Colonic mucosa (tissue), 4 donors: ENCODE data around the gene FHIT. TPM values are rescaled to one million over a fixed set of nuclear protein-coding genes. Genes with fewer than 3 reads are reported as not detected.

Experiments
- DNase-seq: peaks from one replicate; pipeline ENCODE4 v3.0.0-alpha.2; 2020
- H3K27ac ChIP-seq: fragments of 200-600 bp; one replicate; pipeline ENCODE4 v1.8.0; 2021
- H3K27me3 ChIP-seq: fragments of 200-600 bp; one replicate; pipeline ENCODE4 v1.8.0; 2021
- H3K36me3 ChIP-seq: fragments of 200-600 bp; one replicate; pipeline ENCODE4 v1.8.0; 2021
- H3K4me1 ChIP-seq: fragments of 200-600 bp; one replicate; pipeline ENCODE4 v1.8.0; 2021; ENCODE audit warnings: mild to moderate bottlenecking
- H3K4me3 ChIP-seq: fragments of 200-600 bp; one replicate; pipeline ENCODE4 v1.8.0; 2021
- H3K9ac ChIP-seq, 2 donors: one replicate each; pipeline ENCODE4 v1.7.0; 2013; ENCODE audit warnings: control low read depth in 2 of 2, low read depth in 2 of 2, low read length in 2 of 2
- H3K9me3 ChIP-seq: fragments of 200-600 bp; one replicate; pipeline ENCODE4 v1.8.0; 2021
- intact Hi-C: fragments of 100-400 bp; cut with DNase I; formaldehyde crosslinking; loops from one replicate; pipeline ENCODE4 v1.14.1; 2022
- total RNA-seq, 2 donors: library from RNA; stranded (reverse); fragmentation: NEBNext Ultra II Directional in 1 of 2; extraction: Animal tissue kit (Norgen Biotek cat#: 25700) in 1 of 2; gene quantifications; one replicate each; pipeline ENCODE4 v1.2.1, GENCODE V29; 2021
- TF ChIP-seq, protein P1 (sequence below): fragments of 200-600 bp; IDR thresholded peaks from one replicate; pipeline ENCODE4 v1.8.0; 2022; ENCODE audit warnings: antibody characterized with exemption, mild to moderate bottlenecking
- donor health status: healthy.
- donor health status: DM: no; HTN: no; CAD: no.
- donor health status: DM: no; HTN: no; CAD: no.

The FHIT gene
- total RNA-seq, 2 donors from 2014 or later, result 7.7 to 9.4 TPM

DNA sequence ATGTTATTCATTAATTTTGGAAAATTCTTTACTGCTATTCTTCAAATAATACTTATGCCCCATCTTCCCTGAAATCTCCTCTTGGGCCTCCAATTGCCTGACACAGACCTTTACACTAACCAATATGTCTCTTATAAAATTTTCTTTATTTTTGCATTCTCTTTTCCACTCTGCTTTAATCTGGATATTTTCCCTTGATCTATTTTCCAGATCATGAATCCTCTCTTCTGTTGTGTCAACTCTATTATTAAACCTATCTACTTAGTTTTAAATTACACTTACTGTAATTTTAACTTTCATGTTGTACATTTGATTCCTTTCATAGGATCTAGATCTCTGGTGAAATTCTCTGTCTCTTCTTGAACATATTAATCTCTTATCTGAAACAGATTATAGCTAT, 278.7 kb downstream of the FHIT start:
- TF ChIP-seq, protein P1, sequence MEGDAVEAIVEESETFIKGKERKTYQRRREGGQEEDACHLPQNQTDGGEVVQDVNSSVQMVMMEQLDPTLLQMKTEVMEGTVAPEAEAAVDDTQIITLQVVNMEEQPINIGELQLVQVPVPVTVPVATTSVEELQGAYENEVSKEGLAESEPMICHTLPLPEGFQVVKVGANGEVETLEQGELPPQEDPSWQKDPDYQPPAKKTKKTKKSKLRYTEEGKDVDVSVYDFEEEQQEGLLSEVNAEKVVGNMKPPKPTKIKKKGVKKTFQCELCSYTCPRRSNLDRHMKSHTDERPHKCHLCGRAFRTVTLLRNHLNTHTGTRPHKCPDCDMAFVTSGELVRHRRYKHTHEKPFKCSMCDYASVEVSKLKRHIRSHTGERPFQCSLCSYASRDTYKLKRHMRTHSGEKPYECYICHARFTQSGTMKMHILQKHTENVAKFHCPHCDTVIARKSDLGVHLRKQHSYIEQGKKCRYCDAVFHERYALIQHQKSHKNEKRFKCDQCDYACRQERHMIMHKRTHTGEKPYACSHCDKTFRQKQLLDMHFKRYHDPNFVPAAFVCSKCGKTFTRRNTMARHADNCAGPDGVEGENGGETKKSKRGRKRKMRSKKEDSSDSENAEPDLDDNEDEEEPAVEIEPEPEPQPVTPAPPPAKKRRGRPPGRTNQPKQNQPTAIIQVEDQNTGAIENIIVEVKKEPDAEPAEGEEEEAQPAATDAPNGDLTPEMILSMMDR, result no peak
- DNase-seq, result no peak
- Histone ChIP-seq H3K4me3 (no peak overlapping the region), H3K36me3 (no peaks in the 10 kb centered on the region), H3K9ac (no peak overlapping the region), H3K4me1 (no peaks in the 10 kb centered on the region), H3K27ac (no peak overlapping the region), H3K27me3 (no peaks in the 10 kb centered on the region), H3K9me3 (no peaks in the 10 kb centered on the region)
- intact Hi-C loops, result no loop called here

DNA sequence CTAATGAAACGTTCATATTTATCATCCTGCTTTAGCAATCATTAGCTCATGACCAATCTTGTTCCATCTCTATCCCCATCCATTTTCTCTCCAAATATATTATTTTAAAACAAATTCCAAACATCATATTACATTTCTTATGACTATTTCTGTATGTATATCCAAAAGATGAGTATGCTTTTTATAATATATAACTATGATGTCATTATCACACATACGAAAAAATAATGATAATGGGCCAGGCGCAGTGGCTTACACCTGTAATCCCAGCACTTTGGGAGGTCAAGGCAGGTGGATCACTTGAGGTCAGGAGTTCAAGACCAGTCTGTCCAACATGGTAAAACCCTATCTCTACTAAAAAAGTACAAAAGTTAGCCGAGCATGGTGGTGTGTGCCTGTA, 280.4 kb downstream of the FHIT start:
- intact Hi-C loops, result no loop called here
- Histone ChIP-seq H3K36me3 (no peaks in the 10 kb centered on the region), H3K9ac (no peak overlapping the region), H3K4me3 (no peak overlapping the region), H3K4me1 (no peaks in the 10 kb centered on the region), H3K27me3 (no peaks in the 10 kb centered on the region), H3K9me3 (no peaks in the 10 kb centered on the region), H3K27ac (no peak overlapping the region)
- DNase-seq, result no peak
- TF ChIP-seq, protein P1, result no peak

- TF ChIP-seq, protein P1, result no peak
- Histone ChIP-seq H3K9ac (no peak overlapping the region), H3K36me3 (no peaks in the 10 kb centered on the region), H3K4me1 (no peaks in the 10 kb centered on the region), H3K4me3 (no peak overlapping the region), H3K27me3 (no peaks in the 10 kb centered on the region), H3K9me3 (no peaks in the 10 kb centered on the region), H3K27ac (no peak overlapping the region)
- intact Hi-C loops, result no loop called here
- DNase-seq, result no peak
Observed at GRCh38 chr3:60967141-60967540, 284.1 kb downstream of the FHIT start.

- H3K4me3 ChIP-seq, result no peak overlapping the region
- no peak overlapping the region for H3K27ac ChIP-seq
- intact Hi-C loops, result no loop called here
- TF ChIP-seq, protein P1, result no peak
- H3K4me1 ChIP-seq, result no peaks in the 10 kb centered on the region
- H3K9me3 ChIP-seq, result no peaks in the 10 kb centered on the region
- H3K27me3 ChIP-seq, result no peaks in the 10 kb centered on the region
- H3K36me3 ChIP-seq, result no peaks in the 10 kb centered on the region
- DNase-seq, result no peak
- no peak overlapping the region for H3K9ac ChIP-seq
Observed at GRCh38 chr3:60957541-60957940, 293.7 kb downstream of the FHIT start.

GRCh38 chr3:60956729-60957128, 294.5 kb downstream of the FHIT start:
- Histone ChIP-seq H3K9me3 (no peaks in the 10 kb centered on the region), H3K27me3 (no peaks in the 10 kb centered on the region), H3K36me3 (no peaks in the 10 kb centered on the region), H3K27ac (no peak overlapping the region), H3K4me3 (no peak overlapping the region), H3K9ac (no peak overlapping the region), H3K4me1 (no peaks in the 10 kb centered on the region)
- no peak for DNase-seq
- intact Hi-C loops, result no loop called here
- TF ChIP-seq, protein P1, result no peak

DNA sequence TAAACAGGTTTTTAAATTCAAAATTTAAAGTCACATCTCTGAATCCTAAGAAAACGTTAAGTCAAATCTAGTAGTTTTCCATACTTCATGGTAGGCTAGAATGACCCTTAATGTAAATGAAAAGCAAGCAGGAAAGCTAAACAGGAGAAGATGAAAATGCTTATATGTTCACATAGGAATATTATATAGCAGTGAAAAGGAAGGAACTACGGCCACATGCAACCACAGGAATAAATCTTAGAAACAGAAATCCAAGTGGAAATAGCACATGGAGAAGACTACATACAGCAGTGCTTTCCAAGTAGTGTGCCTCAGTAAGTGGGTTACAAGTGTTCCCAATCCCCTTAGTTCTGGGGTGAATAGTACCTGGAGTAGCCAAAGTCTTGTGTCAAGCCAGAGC, 296.2 kb downstream of the FHIT start:
- DNase-seq, result no peak
- no peak overlapping the region for H3K27ac ChIP-seq
- H3K36me3 ChIP-seq, result no peaks in the 10 kb centered on the region
- intact Hi-C loops, result no loop called here
- TF ChIP-seq, protein P1, result no peak
- H3K9me3 ChIP-seq, result no peaks in the 10 kb centered on the region
- H3K4me3 ChIP-seq, result no peak overlapping the region
- H3K9ac ChIP-seq, result no peak overlapping the region
- H3K4me1 ChIP-seq, result no peaks in the 10 kb centered on the region
- H3K27me3 ChIP-seq, result no peaks in the 10 kb centered on the region
